Measurements from ENCODE around the gene HCN3. TPM values are rescaled to one million over a fixed set of nuclear protein-coding genes. Genes with fewer than 3 reads are reported as not detected.

Gene HCN3
- total RNA-seq, 1 experiment from 2014 or later, result 11.3 TPM

DNA sequence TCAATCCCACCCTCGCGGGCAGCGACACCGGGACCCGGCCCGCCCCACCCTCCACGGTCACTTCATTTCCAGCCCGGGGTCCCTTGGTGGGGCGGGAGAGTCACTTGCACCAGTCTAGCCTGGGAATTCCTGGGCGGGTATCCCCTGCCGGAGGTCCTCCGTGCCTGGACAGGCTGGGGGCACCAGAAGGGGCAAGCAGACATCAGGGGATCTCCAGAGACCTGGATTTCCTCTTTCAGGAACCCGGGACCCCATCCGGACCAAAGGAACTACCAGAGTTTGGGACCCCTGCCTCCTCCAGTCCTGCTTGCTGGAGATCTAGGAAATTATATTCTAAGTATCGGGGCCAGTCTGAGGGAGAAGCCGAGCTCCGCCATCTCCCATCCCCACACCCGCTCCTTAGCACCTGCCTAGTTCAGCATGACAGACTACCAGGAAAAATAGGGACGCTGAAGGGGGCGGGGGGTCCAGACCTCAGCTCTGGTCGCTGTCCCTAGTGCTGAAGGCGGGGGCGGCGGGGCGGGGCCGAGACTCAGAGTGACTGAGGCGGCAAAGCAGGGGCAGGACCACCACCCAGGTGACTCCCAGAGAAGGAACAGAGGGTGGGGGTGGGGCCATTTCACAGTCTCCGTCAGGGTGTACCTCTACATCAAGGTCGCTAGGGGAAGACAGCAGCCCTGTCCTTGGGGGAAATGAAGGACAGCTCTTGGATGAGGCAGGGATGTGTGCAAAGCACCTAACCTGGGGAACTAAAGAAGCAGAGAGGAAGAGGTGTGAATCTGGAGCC, 832 bp downstream of the HCN3 start:
- no TSS peak for BruUV-seq (replicated peaks)
- Histone ChIP-seq H3K27ac (ENCODE audit: low read depth, low read length, poor library complexity, severe bottlenecking) (no peak overlapping the region), H3K4me3 (ENCODE audit: low read depth, low read length, poor library complexity, severe bottlenecking) (peak overlapping the region; percentile 73), H3K36me3 (ENCODE audit: insufficient read depth, low read length, poor library complexity, severe bottlenecking) (no peaks in the 10 kb centered on the region), H3K4me1 (ENCODE audit: insufficient read depth, low read length, poor library complexity, severe bottlenecking) (peaks cover 21% of the 10 kb centered on the region), H3K9me3 (ENCODE audit: low read depth, low read length, poor library complexity, severe bottlenecking) (no peaks in the 10 kb centered on the region), H3K27me3 (replicated peaks; ENCODE audit: insufficient read depth, low read depth, low read length, poor library complexity) (no peaks in the 10 kb centered on the region)
- peak; percentile 64 for DNase-seq (ENCODE audit: low spot score)
- intact Hi-C loops (cut with micrococcal nuclease; ENCODE audit: unreplicated experiment), result loop anchor here (1.0 to 2.0 kb wide), 3 partner anchors 28 to 51 kb away; no protein-coding TSS in a partner anchor
- ChIA-PET POLR2A (ENCODE audit: low non-redundant PET) (no interaction called here), CTCF (no interaction called here)
- TF ChIP-seq EZH2 (IDR thresholded peaks at IDR 0.05; ENCODE audit: borderline replicate concordance, low read depth, low read length, poor library complexity, severe bottlenecking), result no peak
- TF ChIP-seq, protein P1, sequence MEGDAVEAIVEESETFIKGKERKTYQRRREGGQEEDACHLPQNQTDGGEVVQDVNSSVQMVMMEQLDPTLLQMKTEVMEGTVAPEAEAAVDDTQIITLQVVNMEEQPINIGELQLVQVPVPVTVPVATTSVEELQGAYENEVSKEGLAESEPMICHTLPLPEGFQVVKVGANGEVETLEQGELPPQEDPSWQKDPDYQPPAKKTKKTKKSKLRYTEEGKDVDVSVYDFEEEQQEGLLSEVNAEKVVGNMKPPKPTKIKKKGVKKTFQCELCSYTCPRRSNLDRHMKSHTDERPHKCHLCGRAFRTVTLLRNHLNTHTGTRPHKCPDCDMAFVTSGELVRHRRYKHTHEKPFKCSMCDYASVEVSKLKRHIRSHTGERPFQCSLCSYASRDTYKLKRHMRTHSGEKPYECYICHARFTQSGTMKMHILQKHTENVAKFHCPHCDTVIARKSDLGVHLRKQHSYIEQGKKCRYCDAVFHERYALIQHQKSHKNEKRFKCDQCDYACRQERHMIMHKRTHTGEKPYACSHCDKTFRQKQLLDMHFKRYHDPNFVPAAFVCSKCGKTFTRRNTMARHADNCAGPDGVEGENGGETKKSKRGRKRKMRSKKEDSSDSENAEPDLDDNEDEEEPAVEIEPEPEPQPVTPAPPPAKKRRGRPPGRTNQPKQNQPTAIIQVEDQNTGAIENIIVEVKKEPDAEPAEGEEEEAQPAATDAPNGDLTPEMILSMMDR (conservative IDR thresholded peaks at IDR 0.05; ENCODE audit: low read depth, low read length), result peak; percentile 39; the same call in 1 of the 2 replicates

DNA sequence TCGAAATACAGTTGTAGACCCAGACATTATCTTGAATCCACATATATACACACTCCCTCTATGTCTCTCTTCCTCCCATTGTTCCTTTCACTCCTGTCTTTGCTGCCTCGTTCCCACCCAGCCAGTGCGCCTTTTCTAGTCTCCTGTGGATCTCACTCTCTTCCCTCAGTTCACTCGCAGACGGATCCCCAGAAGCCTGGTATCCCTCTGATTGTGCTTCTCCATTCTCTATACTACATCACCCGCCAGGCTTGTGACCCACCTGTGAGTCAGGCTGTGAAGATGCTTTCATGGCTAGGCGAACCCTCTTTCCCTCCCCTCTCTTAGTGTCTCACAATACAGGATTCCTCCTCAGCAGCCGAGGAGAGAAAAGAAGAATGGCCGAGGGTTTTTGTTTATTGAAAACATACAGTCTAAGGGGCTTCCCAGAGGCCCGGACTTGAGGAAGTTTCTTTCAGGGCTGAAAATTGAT, 1.5 kb downstream of the HCN3 start:
- no peak for TF ChIP-seq EZH2 (IDR thresholded peaks at IDR 0.05; ENCODE audit: borderline replicate concordance, low read depth, low read length, poor library complexity, severe bottlenecking)
- TF ChIP-seq, protein P1 (conservative IDR thresholded peaks at IDR 0.05; ENCODE audit: low read depth, low read length), result no peak
- ChIA-PET CTCF (no interaction called here), POLR2A (ENCODE audit: low non-redundant PET) (no interaction called here)
- Histone ChIP-seq H3K27me3 (replicated peaks; ENCODE audit: insufficient read depth, low read depth, low read length, poor library complexity) (no peaks in the 10 kb centered on the region), H3K4me1 (ENCODE audit: insufficient read depth, low read length, poor library complexity, severe bottlenecking) (peaks cover 19% of the 10 kb centered on the region), H3K4me3 (ENCODE audit: low read depth, low read length, poor library complexity, severe bottlenecking) (peak overlapping the region; percentile 73), H3K27ac (ENCODE audit: low read depth, low read length, poor library complexity, severe bottlenecking) (no peak overlapping the region), H3K36me3 (ENCODE audit: insufficient read depth, low read length, poor library complexity, severe bottlenecking) (no peaks in the 10 kb centered on the region), H3K9me3 (ENCODE audit: low read depth, low read length, poor library complexity, severe bottlenecking) (no peaks in the 10 kb centered on the region)
- intact Hi-C loops (cut with micrococcal nuclease; ENCODE audit: unreplicated experiment), result no loop called here
- BruUV-seq (replicated peaks), result no TSS peak
- no peak for DNase-seq (ENCODE audit: low spot score)

DNA sequence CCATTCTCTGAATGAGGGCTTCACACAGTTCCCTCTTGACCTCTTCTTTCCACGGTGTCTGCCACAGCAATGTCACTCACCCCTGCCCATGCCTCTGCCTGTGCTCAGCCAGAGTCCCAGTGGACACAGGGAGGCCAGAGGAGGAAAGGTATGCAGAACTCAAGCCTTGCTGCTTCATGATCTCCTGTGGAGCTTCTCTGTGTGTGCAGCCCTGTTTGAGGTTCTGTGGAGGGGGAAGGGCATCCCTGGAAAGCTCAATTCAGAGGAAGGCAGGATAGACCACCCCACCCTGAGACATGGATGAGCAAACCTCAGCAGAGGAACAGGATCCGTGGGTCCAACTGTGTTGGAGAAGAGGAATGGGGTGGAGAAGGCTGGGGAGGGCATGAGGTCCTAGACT, 2.0 kb downstream of the HCN3 start:
- DNase-seq (ENCODE audit: low spot score), result no peak
- Histone ChIP-seq H3K36me3 (ENCODE audit: insufficient read depth, low read length, poor library complexity, severe bottlenecking) (no peaks in the 10 kb centered on the region), H3K27me3 (replicated peaks; ENCODE audit: insufficient read depth, low read depth, low read length, poor library complexity) (no peaks in the 10 kb centered on the region), H3K27ac (ENCODE audit: low read depth, low read length, poor library complexity, severe bottlenecking) (no peak overlapping the region), H3K4me1 (ENCODE audit: insufficient read depth, low read length, poor library complexity, severe bottlenecking) (peaks cover 16% of the 10 kb centered on the region), H3K9me3 (ENCODE audit: low read depth, low read length, poor library complexity, severe bottlenecking) (no peaks in the 10 kb centered on the region), H3K4me3 (ENCODE audit: low read depth, low read length, poor library complexity, severe bottlenecking) (no peak overlapping the region)
- TF ChIP-seq, protein P1 (conservative IDR thresholded peaks at IDR 0.05; ENCODE audit: low read depth, low read length), result no peak
- BruUV-seq (replicated peaks), result no TSS peak
- ChIA-PET CTCF (interaction anchor here (0.5 kb wide), 1 partner anchor 45 kb away, joined by 6 read pairs; no protein-coding TSS in a partner anchor), POLR2A (ENCODE audit: low non-redundant PET) (no interaction called here)
- intact Hi-C loops (cut with micrococcal nuclease; ENCODE audit: unreplicated experiment), result no loop called here
